IPS-20b (cell line): ENCODE measurements around the gene ELOVL1.

Experiments
- H3K27ac ChIP-seq: one replicate; pipeline ENCODE4 v1.5.1; 2013; ENCODE audit warnings: low read length
- H3K27me3 ChIP-seq: 2 replicates; pipeline ENCODE4 v1.6.1; 2013; ENCODE audit warnings: mild to moderate bottlenecking, low read length, inconsistent platforms; ENCODE audit not compliant: insufficient read depth
- H3K36me3 ChIP-seq: 2 replicates; pipeline ENCODE4 v1.6.1; 2013; ENCODE audit warnings: low read depth, mild to moderate bottlenecking, inconsistent platforms, low read length, moderate library complexity; ENCODE audit not compliant: insufficient read depth
- H3K4me1 ChIP-seq: 2 replicates; pipeline ENCODE4 v1.6.1; 2013; ENCODE audit warnings: mild to moderate bottlenecking, control low read depth, inconsistent platforms, low read length, moderate library complexity; ENCODE audit not compliant: insufficient read depth
- H3K4me3 ChIP-seq: 2 replicates; pipeline ENCODE4 v1.5.1; 2013; ENCODE audit warnings: mild to moderate bottlenecking, low read length, inconsistent platforms
- H3K9ac ChIP-seq: 2 replicates; pipeline ENCODE4 v1.6.1; 2013; ENCODE audit warnings: low read depth, mild to moderate bottlenecking, inconsistent platforms, low read length, moderate library complexity
- H3K9me3 ChIP-seq: 2 replicates; pipeline ENCODE4 v1.6.1; 2013; ENCODE audit warnings: mild to moderate bottlenecking, low read depth, low read length, inconsistent platforms; ENCODE audit not compliant: insufficient read depth

The ELOVL1 gene

DNA sequence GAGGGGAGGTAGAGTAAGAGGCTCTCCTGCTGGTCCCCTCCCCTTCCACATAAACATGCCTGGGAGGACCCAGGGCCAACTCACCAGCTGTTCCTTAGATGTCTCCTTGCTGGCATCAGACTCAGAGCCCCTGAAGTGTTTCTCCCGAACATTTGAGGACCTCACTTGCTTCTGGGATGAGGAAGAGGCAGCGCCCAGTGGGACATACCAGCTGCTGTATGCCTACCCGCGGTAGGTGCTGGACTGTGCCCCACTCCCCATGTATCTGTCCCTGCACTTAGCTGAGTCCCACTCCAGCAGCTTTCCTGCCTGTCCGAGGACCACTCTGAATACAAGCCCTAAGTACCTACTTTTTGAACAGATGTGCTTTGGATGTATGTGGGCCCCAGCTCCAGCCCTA is 29.8 kb downstream of the ELOVL1 start:
- H3K9me3 ChIP-seq = no peaks in the 10 kb centered on the region

DNA sequence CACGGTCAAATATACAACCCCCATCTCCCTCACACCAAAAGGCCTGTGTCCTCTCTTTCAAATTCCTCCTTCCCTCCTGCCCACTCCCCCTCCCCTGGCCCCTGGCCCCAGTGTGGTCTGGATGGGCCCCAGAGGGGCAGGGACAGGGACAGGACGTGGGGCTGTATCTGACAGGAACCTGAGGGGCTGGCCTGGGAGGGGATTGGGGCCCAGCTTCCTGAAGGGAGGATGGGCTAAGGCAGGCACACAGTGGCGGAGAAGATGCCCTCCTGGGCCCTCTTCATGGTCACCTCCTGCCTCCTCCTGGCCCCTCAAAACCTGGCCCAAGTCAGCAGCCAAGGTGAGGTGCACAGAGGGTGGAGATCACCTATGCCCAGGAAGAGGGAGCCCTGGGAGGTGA is 30.2 kb downstream of the ELOVL1 start, which contains the start of gene MPL:
TSS of gene MPL (plus strand) at position 231 of the 400 bp plus-strand sequence. CDS start at position 262, 31 bp downstream.
- Histone ChIP-seq H3K4me1 (no peaks in the 10 kb centered on the region), H3K9me3 (no peaks in the 10 kb centered on the region), H3K27ac (no peak within 1 kb of the TSS), H3K9ac (no peak within 1 kb of the TSS), H3K36me3 (no peaks in the 10 kb centered on the region), H3K27me3 (no peaks in the 10 kb centered on the region), H3K4me3 (no peak within 1 kb of the TSS)

More for the DNA sequence above, 29.8 kb downstream of the ELOVL1 start:
- H3K36me3 ChIP-seq = no peaks in the 10 kb centered on the region
- H3K4me3 ChIP-seq = no peak overlapping the region
- H3K27ac ChIP-seq = no peak overlapping the region
- no peaks in the 10 kb centered on the region for H3K27me3 ChIP-seq
- H3K4me1 ChIP-seq = no peaks in the 10 kb centered on the region
- no peak overlapping the region for H3K9ac ChIP-seq

DNA sequence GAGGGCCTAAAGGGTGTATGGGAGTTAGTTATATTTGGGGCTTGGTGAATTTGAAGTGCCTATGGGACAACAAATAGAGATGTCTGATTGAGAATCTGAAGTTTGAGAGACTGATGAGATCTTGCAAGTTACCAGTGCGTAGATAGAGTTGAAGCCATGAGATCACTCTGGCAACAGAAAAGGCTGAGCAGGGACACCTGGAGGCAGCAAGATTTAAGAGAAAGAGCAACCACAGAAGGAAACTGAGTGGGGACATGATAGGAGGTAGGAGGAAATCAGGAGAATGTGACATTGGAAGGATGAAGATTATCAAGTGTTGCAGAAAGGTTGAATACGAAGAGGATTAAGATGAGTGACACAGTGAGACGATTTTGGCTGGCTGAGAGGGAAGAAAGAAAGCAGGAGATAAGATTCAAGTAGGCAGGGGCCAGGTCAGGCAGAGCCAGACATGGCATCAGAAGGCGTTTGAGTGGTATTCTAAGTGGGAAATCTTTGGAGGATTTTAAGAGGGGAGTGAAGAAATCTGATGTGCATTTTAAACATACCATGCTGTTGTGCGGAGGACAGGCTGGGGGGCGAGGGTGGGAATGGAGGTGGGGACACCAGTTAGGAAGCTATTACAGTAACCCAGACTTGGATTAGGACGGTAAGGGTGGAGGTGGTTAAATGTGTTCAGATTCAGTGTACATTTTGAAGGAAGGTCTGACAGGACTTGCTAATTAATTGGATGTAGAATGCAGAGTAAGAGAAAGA is 33.2 kb downstream of the ELOVL1 start:
- H3K4me3 ChIP-seq = no peak overlapping the region

DNA sequence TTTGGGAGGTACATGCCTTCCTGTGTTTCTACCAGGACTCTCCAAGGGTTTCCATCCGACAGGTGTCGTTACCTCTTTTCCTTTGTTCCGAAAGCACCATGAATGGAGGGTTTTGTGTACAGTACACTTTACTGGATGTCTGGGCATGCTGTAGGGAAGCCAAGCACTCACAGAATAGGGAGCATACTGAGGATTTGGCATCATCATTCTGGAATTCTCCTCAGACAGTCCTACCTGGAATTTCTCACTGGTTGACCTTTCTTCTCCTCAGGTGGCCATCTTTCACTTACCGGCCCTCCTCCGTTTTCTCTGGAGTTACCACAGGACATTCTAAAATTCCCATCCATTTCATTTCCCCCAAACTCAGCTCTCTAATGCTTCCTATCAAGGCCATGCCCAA is 36.1 kb downstream of the ELOVL1 start:
- H3K27ac ChIP-seq = no peak overlapping the region
- H3K36me3 ChIP-seq = no peaks in the 10 kb centered on the region
- H3K4me1 ChIP-seq = peaks cover 4% of the 10 kb centered on the region; the same call in 1 of the 2 replicates
- H3K4me3 ChIP-seq = no peak overlapping the region
- no peaks in the 10 kb centered on the region for H3K27me3 ChIP-seq
- no peak overlapping the region for H3K9ac ChIP-seq
- H3K9me3 ChIP-seq = peaks cover 9% of the 10 kb centered on the region

More for the DNA sequence above, 33.2 kb downstream of the ELOVL1 start:
- Histone ChIP-seq H3K36me3 (no peaks in the 10 kb centered on the region), H3K4me1 (peaks cover 4% of the 10 kb centered on the region; the same call in 1 of the 2 replicates), H3K27ac (no peak overlapping the region), H3K9me3 (no peaks in the 10 kb centered on the region), H3K27me3 (no peaks in the 10 kb centered on the region), H3K9ac (no peak overlapping the region)

DNA sequence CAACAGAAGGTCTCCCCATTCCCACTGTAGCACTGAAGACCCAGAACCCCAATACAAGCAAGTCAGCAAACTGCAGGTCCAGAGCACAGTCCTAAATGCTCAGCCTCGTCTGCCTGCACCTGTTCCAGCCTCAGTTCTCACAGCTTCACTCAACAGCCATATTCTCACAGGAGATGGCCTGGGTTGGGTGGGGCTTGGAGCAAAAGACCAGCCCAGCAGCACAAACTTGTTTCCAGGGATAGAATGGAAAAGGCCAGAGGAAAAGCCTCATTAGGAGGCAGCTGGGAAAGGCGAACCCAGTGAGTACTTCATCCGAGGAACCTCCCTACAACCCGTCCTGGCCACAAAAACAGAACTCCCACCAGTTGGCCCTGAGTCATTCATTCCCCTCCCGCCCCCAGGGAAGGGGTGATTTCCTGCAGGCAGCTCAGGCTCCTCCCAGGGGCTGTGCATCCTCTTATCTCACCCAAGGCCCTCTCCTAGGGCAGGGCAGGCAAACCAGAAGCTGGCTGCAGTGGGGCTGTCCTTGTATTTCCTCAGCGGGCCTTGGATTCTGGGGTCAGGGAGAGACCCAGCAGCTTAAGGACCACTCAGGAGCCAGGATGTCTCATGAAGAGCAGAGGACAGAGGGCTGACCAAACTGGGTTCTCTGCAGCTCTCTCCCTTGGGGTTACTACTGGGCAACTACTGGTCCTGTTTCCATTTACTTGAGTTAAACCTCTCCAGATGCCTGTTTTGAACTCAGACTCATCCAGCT is 37.6 kb downstream of the ELOVL1 start:
- Histone ChIP-seq H3K4me3 (no peak overlapping the region), H3K36me3 (no peaks in the 10 kb centered on the region), H3K4me1 (peaks cover 4% of the 10 kb centered on the region; the same call in 1 of the 2 replicates), H3K27ac (no peak overlapping the region), H3K27me3 (no peaks in the 10 kb centered on the region), H3K9ac (no peak overlapping the region), H3K9me3 (peaks cover 9% of the 10 kb centered on the region)

DNA sequence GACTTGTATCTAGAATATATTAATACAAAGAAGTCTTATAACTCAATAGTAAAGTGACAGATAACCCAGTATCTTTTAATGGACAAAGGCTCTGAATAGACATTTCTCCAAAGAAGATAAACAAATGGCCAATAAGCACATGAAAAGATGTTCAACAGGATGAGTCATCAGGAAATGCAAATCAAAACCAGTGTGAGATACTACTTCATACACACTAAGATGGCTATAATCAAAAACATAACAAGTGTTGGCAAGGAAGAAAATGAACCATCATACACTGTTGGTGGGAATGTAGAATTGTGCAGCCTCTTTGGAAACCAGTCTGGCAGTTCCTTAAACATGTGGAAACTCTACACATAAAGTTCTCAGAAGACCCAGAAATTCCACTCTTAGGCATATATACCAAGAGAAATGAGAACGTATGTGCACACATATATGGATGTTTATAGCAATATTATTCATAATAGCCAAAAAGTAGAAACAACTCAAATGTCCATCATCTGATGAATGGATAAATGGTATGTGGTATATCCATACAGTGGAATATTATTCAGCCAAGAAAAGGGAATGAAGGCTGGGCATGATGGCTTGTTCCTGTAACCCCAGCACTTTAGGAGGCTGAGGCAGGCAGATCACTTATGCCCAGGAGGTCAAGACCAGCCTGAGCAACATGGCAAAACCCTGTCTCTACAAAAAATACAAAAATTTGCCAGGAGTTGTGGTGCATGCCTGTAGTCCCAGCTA is 40.1 kb downstream of the ELOVL1 start:
- Histone ChIP-seq H3K4me3 (no peak overlapping the region), H3K9ac (no peak overlapping the region), H3K36me3 (no peaks in the 10 kb centered on the region), H3K27me3 (no peaks in the 10 kb centered on the region), H3K27ac (no peak overlapping the region), H3K9me3 (peaks cover 9% of the 10 kb centered on the region), H3K4me1 (peaks cover 9% of the 10 kb centered on the region)

DNA sequence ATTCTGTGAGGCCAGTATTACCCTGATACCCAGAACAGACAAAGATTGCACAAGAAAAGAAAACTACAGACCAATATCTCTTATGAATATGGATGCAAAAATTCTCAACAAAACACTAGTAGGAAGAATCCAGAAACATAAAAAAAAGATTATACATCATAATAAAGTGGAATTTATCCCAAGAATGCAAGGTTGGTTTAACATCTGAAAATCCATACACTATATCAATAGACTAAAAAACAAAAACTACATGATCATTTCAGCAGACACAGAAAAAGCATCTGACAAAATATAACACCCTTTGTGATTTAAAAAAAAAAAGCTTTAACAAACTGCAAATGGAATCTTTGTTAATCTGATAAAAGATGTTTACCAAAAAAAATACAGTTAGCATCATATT is 42.4 kb downstream of the ELOVL1 start:
- H3K27me3 ChIP-seq = no peaks in the 10 kb centered on the region
- H3K9me3 ChIP-seq = peaks cover 9% of the 10 kb centered on the region
- H3K9ac ChIP-seq = no peak overlapping the region
- no peaks in the 10 kb centered on the region for H3K36me3 ChIP-seq
- no peak overlapping the region for H3K4me3 ChIP-seq
- H3K27ac ChIP-seq = no peak overlapping the region
- peaks cover 9% of the 10 kb centered on the region for H3K4me1 ChIP-seq

DNA sequence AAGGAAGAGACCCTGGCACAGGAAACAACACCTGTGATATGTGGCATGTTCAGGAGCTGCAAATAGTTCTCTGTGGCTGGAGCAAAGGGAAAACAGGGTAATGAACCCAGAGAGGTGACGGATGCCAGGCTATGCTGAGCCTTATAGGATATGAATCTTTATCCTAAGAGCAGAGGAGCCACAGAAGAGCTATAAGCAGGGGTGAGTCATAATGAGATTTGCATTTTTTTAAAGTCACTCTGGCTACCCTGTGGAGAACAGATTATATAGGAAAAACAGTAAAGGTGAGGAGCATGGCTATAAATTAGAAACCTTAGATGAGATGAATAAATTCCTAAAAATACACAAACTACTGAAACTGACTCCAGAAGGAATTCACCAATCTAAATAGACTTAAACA is 43.0 kb downstream of the ELOVL1 start:
- Histone ChIP-seq H3K27ac (no peak overlapping the region), H3K4me3 (no peak overlapping the region), H3K9me3 (peaks cover 9% of the 10 kb centered on the region), H3K27me3 (no peaks in the 10 kb centered on the region), H3K9ac (no peak overlapping the region), H3K36me3 (no peaks in the 10 kb centered on the region), H3K4me1 (peaks cover 6% of the 10 kb centered on the region)

DNA sequence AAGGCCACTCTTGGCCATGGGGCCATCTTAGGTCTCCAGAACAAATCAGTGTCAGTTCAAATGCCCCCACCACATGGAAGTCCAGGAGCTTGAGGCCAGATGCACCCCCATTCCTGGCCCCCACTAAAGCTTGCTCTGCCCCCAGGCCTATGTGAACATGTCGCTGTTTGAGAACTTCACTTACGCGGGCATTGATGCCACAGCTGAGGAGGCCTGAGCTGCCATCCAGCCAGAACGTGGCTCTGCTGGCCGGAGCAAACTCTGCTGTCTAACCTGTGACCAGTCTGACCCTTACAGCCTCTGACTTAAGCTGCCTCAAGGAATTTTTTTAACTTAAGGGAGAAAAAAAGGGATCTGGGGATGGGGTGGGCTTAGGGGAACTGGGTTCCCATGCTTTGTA is 45.3 kb downstream of the ELOVL1 start:
- Histone ChIP-seq H3K9ac (no peak overlapping the region), H3K9me3 (peaks cover under 1% of the 10 kb centered on the region; the same call in 1 of the 2 replicates), H3K36me3 (no peaks in the 10 kb centered on the region), H3K27me3 (no peaks in the 10 kb centered on the region), H3K27ac (no peak overlapping the region), H3K4me1 (peaks cover 6% of the 10 kb centered on the region), H3K4me3 (no peak overlapping the region)

DNA sequence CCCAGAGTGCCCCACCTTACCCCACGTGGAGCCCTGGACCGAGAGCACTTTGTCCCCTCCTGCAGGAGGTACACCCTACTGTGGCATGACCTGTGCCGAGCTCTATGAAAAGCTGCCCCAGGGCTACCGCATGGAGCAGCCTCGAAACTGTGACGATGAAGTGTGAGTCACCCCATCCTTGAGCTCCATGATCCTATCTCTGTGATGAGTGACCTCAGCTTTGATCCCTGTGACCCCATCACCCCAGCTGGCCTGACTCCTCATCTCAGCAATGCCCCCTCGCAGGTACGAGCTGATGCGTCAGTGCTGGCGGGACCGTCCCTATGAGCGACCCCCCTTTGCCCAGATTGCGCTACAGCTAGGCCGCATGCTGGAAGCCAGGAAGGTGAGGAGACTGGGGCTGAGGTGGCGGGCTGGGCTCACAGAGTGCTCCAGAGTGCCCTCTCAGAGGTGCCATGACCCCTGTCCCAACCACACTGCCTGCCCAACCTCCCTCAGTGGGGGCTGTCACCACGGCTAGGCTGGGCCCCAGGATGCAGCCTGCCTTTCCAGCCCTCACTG is 46.4 kb downstream of the ELOVL1 start:
- no peak overlapping the region for H3K9ac ChIP-seq
- no peak overlapping the region for H3K4me3 ChIP-seq
- H3K9me3 ChIP-seq = no peaks in the 10 kb centered on the region
- H3K36me3 ChIP-seq = no peaks in the 10 kb centered on the region
- no peaks in the 10 kb centered on the region for H3K27me3 ChIP-seq
- H3K4me1 ChIP-seq = peaks cover 6% of the 10 kb centered on the region
- no peak overlapping the region for H3K27ac ChIP-seq

DNA sequence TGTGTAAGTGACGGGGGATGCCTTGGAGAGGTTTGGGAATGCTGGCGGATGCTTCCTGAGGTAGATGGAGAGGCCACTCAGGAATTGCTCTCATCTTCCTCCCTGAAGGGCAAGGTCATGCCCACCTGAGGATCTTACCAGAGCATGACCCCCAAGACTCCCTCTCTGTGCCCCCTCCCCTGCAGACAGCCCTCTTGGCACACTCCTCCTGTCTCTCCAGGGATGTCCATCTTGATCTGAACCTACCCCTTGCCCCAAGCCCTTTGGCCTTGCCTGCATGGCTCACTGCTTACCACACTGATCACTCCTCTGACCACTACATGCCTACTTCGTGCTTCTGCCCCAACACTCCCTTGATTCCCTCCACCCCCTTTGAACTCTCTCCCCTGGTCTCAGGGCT is 48.0 kb downstream of the ELOVL1 start:
- H3K9me3 ChIP-seq = no peaks in the 10 kb centered on the region
- no peak overlapping the region for H3K9ac ChIP-seq
- no peak overlapping the region for H3K27ac ChIP-seq
- H3K4me3 ChIP-seq = no peak overlapping the region
- H3K36me3 ChIP-seq = no peaks in the 10 kb centered on the region
- peaks cover 5% of the 10 kb centered on the region for H3K4me1 ChIP-seq
- no peaks in the 10 kb centered on the region for H3K27me3 ChIP-seq
